ENCODE measurements around the gene FAM83G. TPM values are rescaled to one million over a fixed set of nuclear protein-coding genes. Genes with fewer than 3 reads are reported as not detected.

FAM83G gene
- total RNA-seq, 1 experiment from 2014 or later = 21.5 TPM

DNA sequence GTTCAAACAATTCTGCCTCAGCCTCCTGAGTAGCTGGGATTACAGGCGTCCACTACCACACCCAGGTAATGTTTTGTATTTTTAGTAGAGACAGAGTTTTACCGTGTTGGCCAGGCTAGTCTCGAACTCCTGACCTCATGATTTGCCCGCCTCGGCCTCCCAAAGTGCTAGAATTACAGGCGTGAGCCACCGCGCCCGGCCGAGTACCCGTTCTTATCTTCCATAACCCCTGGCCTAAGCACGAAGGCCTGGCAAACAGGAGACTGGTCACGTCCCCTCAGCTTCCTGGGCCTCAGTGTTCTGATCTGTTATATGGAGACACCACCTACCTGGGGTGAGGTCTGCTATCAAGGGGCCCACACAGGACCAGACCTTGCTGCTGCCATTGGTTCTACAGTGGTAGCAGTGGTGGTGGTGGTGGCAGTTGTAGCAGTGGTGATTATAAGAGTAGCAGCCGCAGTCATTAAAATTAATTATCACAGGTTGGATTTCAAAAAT lies 51.3 kb downstream of the FAM83G start:
- no peak overlapping the region for H3K27ac Mint-ChIP-seq (ENCODE audit: unreplicated experiment)
- H3K36me3 Mint-ChIP-seq (ENCODE audit: insufficient read depth, unreplicated experiment) = peaks cover 3% of the 10 kb centered on the region
- no peaks in the 10 kb centered on the region for H3K9me3 Mint-ChIP-seq (ENCODE audit: low read depth, unreplicated experiment)
- H3K4me1 Mint-ChIP-seq (ENCODE audit: low read depth, unreplicated experiment) = peaks cover 9% of the 10 kb centered on the region
- BruUV-seq (replicated peaks) = no TSS peak
- DNase-seq = no peak
- TF ChIP-seq, protein P1, sequence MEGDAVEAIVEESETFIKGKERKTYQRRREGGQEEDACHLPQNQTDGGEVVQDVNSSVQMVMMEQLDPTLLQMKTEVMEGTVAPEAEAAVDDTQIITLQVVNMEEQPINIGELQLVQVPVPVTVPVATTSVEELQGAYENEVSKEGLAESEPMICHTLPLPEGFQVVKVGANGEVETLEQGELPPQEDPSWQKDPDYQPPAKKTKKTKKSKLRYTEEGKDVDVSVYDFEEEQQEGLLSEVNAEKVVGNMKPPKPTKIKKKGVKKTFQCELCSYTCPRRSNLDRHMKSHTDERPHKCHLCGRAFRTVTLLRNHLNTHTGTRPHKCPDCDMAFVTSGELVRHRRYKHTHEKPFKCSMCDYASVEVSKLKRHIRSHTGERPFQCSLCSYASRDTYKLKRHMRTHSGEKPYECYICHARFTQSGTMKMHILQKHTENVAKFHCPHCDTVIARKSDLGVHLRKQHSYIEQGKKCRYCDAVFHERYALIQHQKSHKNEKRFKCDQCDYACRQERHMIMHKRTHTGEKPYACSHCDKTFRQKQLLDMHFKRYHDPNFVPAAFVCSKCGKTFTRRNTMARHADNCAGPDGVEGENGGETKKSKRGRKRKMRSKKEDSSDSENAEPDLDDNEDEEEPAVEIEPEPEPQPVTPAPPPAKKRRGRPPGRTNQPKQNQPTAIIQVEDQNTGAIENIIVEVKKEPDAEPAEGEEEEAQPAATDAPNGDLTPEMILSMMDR (IDR thresholded peaks at IDR 0.05; ENCODE audit: unreplicated experiment) = no peak
- no peak overlapping the region for H3K4me3 Mint-ChIP-seq (ENCODE audit: low read depth, unreplicated experiment)
- intact Hi-C loops (cut with micrococcal nuclease; ENCODE audit: unreplicated experiment) = no loop called here
- H3K27me3 Mint-ChIP-seq (ENCODE audit: unreplicated experiment) = no peaks in the 10 kb centered on the region
- CTCF ChIA-PET = interaction anchor here (0.7 kb wide), 1 partner anchor 10 kb away, joined by 7 read pairs; no protein-coding TSS in a partner anchor

DNA sequence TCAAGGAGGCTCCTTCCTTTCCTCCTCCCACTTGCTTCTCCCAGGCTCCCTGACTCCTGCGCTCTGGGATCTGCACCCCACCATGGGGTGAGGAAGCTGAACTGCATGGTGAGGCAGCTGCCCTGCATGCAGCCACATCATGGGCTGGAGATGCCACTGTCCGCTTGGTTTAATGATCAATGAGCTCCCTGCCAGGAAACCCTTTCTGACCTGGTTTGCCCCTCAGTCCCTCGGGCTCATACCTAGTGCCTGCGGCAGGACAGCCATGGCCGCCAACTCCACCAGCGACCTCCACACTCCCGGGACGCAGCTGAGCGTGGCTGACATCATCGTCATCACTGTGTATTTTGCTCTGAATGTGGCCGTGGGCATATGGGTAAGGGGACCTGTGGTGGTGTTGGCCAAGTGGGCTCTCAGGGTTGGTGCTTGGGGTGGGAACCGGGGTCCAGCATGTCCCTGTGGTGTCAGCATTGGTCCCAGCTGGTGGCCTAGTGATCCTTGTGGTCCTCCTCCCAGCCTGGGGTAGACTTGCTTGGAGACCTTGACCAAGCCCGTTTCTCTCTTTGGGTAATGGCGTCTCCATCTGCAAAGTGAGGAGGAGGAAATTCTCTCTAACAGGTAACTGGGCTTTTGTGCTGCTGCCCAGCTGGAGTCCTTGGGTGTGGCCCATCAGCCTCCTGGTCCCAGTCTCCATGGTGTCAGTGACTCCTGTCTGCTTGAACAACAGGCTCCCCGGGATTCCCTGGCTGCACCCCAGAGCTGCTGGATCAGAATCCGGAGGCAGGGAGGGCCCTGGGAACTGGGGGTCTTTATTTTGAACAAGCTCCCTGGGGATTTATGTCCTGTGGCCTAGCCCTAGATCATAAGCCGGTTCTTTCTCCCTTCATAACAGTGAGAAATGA lies 52.4 kb downstream of the FAM83G start, which contains the start of gene SLC5A10:
TSS of gene SLC5A10 (plus strand) at position 225 of the 902 bp plus-strand sequence. CDS start at position 266, 41 bp downstream.
- intact Hi-C loops (cut with micrococcal nuclease; ENCODE audit: unreplicated experiment) = no loop called here
- Mint-ChIP-seq H3K27ac (ENCODE audit: unreplicated experiment) (no peak within 1 kb of the TSS), H3K36me3 (ENCODE audit: insufficient read depth, unreplicated experiment) (peaks cover 6% of the 10 kb centered on the region)

DNA sequence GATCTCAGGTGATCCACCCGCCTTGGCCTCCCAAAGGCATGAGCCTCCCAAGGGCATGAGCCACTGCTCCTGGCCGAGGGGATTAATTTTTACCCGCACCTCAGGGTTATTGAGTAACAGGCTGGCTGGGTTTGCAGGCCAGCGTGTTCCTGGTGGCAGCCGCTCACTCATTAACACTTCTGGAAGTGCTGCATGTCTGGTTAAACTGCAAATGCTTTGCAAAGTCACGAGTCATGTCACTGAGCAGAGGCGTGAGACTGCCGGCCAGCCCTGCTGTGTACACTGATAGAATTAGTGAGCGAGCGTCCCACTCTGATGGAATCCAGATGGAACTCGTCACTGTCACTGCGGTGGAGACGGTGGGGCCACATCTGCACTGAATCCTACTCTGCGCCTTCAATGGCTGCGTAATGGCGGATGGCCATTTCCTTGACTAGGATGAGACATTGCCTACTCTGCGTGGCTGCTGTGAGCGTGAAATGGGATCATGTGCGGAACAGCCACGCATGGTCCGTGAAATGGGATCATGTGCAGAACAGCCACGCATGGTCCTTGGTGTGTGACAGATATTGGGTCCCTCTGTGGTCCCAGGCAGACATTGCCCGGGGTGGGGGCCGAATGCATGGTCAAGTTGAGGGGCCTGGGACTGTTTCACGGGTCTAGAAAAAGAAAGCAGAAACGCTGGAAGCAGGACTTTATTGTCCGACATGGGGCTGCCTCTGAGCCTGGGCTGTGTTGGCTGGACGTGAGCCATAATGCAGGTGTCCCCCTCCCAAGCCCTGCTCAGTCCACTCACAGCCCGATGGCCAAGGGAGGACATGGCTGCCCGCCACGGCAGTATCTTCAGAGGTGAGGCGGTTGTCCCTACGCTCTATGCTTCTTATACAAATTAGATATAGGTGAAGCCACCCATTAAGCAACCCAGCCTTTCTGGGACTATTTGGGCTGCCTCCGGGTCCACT lies 53.3 kb downstream of the FAM83G start:
- no TSS peak for BruUV-seq (replicated peaks)
- intact Hi-C loops (cut with micrococcal nuclease; ENCODE audit: unreplicated experiment) = loop anchor here (1.0 kb wide), 1 partner anchor 13 kb away; no protein-coding TSS in a partner anchor
- TF ChIP-seq, protein P1 (IDR thresholded peaks at IDR 0.05; ENCODE audit: unreplicated experiment) = no peak
- CTCF ChIA-PET = no interaction called here
- no peak overlapping the region for H3K27ac Mint-ChIP-seq (ENCODE audit: unreplicated experiment)
- peaks cover 13% of the 10 kb centered on the region for H3K36me3 Mint-ChIP-seq (ENCODE audit: insufficient read depth, unreplicated experiment)
- H3K4me3 Mint-ChIP-seq (ENCODE audit: low read depth, unreplicated experiment) = no peak overlapping the region
- peaks cover 5% of the 10 kb centered on the region for H3K27me3 Mint-ChIP-seq (ENCODE audit: unreplicated experiment)
- H3K9me3 Mint-ChIP-seq (ENCODE audit: low read depth, unreplicated experiment) = no peaks in the 10 kb centered on the region
- DNase-seq = peak; percentile 69
- H3K4me1 Mint-ChIP-seq (ENCODE audit: low read depth, unreplicated experiment) = peaks cover 15% of the 10 kb centered on the region

More for the DNA sequence above, 52.4 kb downstream of the FAM83G start, which contains the start of gene SLC5A10:
- CTCF ChIA-PET = no interaction called here
- BruUV-seq (replicated peaks) = no TSS peak
- H3K9me3 Mint-ChIP-seq (ENCODE audit: low read depth, unreplicated experiment) = no peaks in the 10 kb centered on the region
- peaks cover 9% of the 10 kb centered on the region for H3K4me1 Mint-ChIP-seq (ENCODE audit: low read depth, unreplicated experiment)
- no peaks in the 10 kb centered on the region for H3K27me3 Mint-ChIP-seq (ENCODE audit: unreplicated experiment)
- TF ChIP-seq, protein P1 (IDR thresholded peaks at IDR 0.05; ENCODE audit: unreplicated experiment) = no peak
- H3K4me3 Mint-ChIP-seq (ENCODE audit: low read depth, unreplicated experiment) = no peak within 1 kb of the TSS
- DNase-seq = no peak

DNA sequence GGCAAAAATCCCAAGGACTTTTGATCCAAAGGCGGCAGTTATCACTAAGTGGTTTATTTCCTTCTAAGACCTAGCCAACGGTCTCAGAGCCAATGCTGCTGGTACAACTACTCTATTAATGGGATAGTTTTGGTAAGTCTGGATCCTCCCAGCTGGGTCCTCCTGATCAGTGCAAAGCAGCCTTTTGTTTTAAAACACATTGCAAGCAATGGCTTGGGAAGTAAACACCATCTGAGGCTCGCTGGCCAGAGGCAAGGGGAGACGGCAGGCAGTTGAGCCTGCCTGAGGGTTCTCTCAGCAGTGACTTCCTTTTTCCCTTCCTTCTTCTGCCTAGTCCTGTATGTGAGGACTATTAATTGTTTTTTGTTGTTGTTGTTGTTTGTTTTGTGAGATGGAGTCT lies 54.2 kb downstream of the FAM83G start:
- no peak overlapping the region for H3K27ac Mint-ChIP-seq (ENCODE audit: unreplicated experiment)
- no peak overlapping the region for H3K4me3 Mint-ChIP-seq (ENCODE audit: low read depth, unreplicated experiment)
- TF ChIP-seq, protein P1 (IDR thresholded peaks at IDR 0.05; ENCODE audit: unreplicated experiment) = no peak
- BruUV-seq (replicated peaks) = no TSS peak
- H3K36me3 Mint-ChIP-seq (ENCODE audit: insufficient read depth, unreplicated experiment) = peaks cover 13% of the 10 kb centered on the region
- no peak for DNase-seq
- H3K27me3 Mint-ChIP-seq (ENCODE audit: unreplicated experiment) = peaks cover 8% of the 10 kb centered on the region
- intact Hi-C loops (cut with micrococcal nuclease; ENCODE audit: unreplicated experiment) = loop anchor here (1.0 kb wide), 1 partner anchor 12 kb away; no protein-coding TSS in a partner anchor
- CTCF ChIA-PET = no interaction called here
- H3K4me1 Mint-ChIP-seq (ENCODE audit: low read depth, unreplicated experiment) = peaks cover 18% of the 10 kb centered on the region
- H3K9me3 Mint-ChIP-seq (ENCODE audit: low read depth, unreplicated experiment) = no peaks in the 10 kb centered on the region
